ENCODE results near the gene ZNF318. TPM values are rescaled to one million over a fixed set of nuclear protein-coding genes. Genes with fewer than 3 reads are reported as not detected.

ZNF318 gene
- total and polyA plus RNA-seq, 3 donors from 2014 or later: 79.7 to 123 (median 97.9) TPM

- Histone ChIP-seq H3K27ac (no peak overlapping the region), H3K27me3 (no peaks in the 10 kb centered on the region), H3K9me3 (no peaks in the 10 kb centered on the region), H3K36me3 (ENCODE audit: low read depth, missing control alignments) (no peaks in the 10 kb centered on the region), H3K4me1 (no peaks in the 10 kb centered on the region), H3K4me3 (no peak overlapping the region)
- TF ChIP-seq, protein P1, sequence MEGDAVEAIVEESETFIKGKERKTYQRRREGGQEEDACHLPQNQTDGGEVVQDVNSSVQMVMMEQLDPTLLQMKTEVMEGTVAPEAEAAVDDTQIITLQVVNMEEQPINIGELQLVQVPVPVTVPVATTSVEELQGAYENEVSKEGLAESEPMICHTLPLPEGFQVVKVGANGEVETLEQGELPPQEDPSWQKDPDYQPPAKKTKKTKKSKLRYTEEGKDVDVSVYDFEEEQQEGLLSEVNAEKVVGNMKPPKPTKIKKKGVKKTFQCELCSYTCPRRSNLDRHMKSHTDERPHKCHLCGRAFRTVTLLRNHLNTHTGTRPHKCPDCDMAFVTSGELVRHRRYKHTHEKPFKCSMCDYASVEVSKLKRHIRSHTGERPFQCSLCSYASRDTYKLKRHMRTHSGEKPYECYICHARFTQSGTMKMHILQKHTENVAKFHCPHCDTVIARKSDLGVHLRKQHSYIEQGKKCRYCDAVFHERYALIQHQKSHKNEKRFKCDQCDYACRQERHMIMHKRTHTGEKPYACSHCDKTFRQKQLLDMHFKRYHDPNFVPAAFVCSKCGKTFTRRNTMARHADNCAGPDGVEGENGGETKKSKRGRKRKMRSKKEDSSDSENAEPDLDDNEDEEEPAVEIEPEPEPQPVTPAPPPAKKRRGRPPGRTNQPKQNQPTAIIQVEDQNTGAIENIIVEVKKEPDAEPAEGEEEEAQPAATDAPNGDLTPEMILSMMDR (IDR thresholded peaks at IDR 0.05): no peak
- no peak for TF ChIP-seq POLR2A (IDR thresholded peaks at IDR 0.05)
- DNase-seq: no peak
- intact Hi-C loops (cut with DNase I; ENCODE audit: low total_unique reads): no loop called here
- 79 to 90% methylated on average over 1 of the region's 1 CpG for WGBS, 2 donors
Measured at GRCh38 chr6:43402820-43403219, 33.4 kb upstream of the ZNF318 start.

- no peak for DNase-seq
- Histone ChIP-seq H3K4me1 (no peaks in the 10 kb centered on the region), H3K4me3 (no peak overlapping the region), H3K27me3 (no peaks in the 10 kb centered on the region), H3K36me3 (ENCODE audit: low read depth, missing control alignments) (no peaks in the 10 kb centered on the region), H3K27ac (no peak overlapping the region), H3K9me3 (no peaks in the 10 kb centered on the region)
- intact Hi-C loops (cut with DNase I; ENCODE audit: low total_unique reads): no loop called here
- TF ChIP-seq POLR2A (IDR thresholded peaks at IDR 0.05): no peak
- TF ChIP-seq, protein P1 (IDR thresholded peaks at IDR 0.05): no peak
- 85 to 86% methylated on average over 3 of the region's 3 CpGs for WGBS, 2 donors
Measured at GRCh38 chr6:43401730-43402129, 32.3 kb upstream of the ZNF318 start.

GRCh38 chr6:43399932-43400487 is 30.6 kb upstream of the ZNF318 start:
- H3K9me3 ChIP-seq: no peaks in the 10 kb centered on the region
- intact Hi-C loops (cut with DNase I; ENCODE audit: low total_unique reads): no loop called here
- WGBS, 2 donors: 86 to 90% methylated on average over 3 of the region's 3 CpGs
- no peak overlapping the region for H3K27ac ChIP-seq
- DNase-seq: no peak
- no peak overlapping the region for H3K4me3 ChIP-seq
- H3K4me1 ChIP-seq: no peaks in the 10 kb centered on the region
- H3K36me3 ChIP-seq (ENCODE audit: low read depth, missing control alignments): no peaks in the 10 kb centered on the region
- no peaks in the 10 kb centered on the region for H3K27me3 ChIP-seq
- TF ChIP-seq, protein P1 (IDR thresholded peaks at IDR 0.05): no peak
- TF ChIP-seq POLR2A (IDR thresholded peaks at IDR 0.05): no peak

DNA sequence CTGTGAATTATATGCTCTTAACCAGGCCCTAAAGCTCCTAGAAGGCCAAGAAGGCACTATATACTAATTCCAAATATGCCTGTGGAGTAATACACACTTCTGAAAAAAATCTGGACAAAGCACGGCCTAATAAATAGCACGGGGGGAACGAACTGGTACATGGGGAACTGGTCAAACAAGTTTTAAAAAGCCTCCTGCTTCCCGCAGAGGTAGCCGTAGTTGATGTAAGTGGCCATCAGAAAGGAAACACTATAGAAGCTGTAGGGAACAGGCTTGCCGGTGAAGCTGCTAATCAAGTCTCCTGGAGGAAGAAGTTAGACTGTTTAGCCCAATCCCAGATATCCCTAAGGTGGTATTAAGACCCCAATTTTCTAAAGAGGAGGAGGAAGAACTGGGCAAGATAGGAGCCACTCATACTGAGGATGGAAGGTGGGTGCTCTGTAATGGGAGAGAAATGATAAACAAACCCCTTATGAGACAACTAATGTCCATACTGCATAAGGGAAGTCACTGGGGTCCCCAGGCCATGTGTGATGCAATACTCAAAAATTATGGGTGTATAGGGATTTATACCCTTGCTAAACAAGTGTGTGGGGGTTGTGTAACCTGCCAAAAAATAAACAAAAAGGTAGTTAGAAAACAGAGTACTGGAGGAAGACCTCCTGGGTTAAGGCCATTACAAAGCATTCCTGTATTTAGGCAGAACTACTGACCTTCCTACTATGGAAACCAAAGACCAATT is 27.1 kb upstream of the ZNF318 start:
- TF ChIP-seq, protein P1 (IDR thresholded peaks at IDR 0.05): no peak
- no peak for TF ChIP-seq POLR2A (IDR thresholded peaks at IDR 0.05)
- Histone ChIP-seq H3K4me1 (no peaks in the 10 kb centered on the region), H3K4me3 (no peak overlapping the region), H3K27ac (no peak overlapping the region), H3K9me3 (no peaks in the 10 kb centered on the region), H3K27me3 (no peaks in the 10 kb centered on the region), H3K36me3 (ENCODE audit: low read depth, missing control alignments) (no peaks in the 10 kb centered on the region)
- intact Hi-C loops (cut with DNase I; ENCODE audit: low total_unique reads): no loop called here
- no peak for DNase-seq
- 85 to 92% methylated on average over 6 of the region's 6 CpGs for WGBS, 2 donors

DNA sequence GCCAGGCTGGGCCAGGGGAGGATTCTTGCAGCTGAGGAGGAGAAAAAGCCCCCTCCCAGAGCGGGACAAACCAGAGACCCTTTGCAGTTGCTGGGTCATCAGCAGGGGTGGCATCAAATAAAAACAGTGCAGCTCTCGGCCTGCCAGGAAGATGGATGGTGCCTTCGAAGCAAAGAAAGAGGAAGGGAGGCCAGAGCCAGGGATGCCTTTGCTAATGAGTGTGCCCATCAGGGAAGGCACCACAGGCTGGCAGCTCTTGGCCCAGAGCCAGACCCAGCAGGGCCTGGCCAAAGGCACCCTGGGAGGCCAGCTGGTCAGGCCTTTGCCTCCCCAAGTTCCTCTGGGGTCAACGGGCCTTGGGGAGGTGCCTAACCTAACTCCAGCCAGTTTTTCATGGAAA is 26.3 kb upstream of the ZNF318 start:
- no peaks in the 10 kb centered on the region for H3K4me1 ChIP-seq
- 72 to 76% methylated on average over 4 of the region's 4 CpGs for WGBS, 2 donors
- DNase-seq: no peak
- no peaks in the 10 kb centered on the region for H3K36me3 ChIP-seq (ENCODE audit: low read depth, missing control alignments)
- TF ChIP-seq, protein P1 (IDR thresholded peaks at IDR 0.05): no peak
- TF ChIP-seq POLR2A (IDR thresholded peaks at IDR 0.05): no peak
- no peaks in the 10 kb centered on the region for H3K27me3 ChIP-seq
- H3K4me3 ChIP-seq: no peak overlapping the region
- intact Hi-C loops (cut with DNase I; ENCODE audit: low total_unique reads): no loop called here
- no peak overlapping the region for H3K27ac ChIP-seq
- H3K9me3 ChIP-seq: no peaks in the 10 kb centered on the region
